SJSA1 (cell line): ENCODE data around the gene PABPC1L2A. TPM values are rescaled to one million over a fixed set of nuclear protein-coding genes. Genes with fewer than 3 reads are reported as not detected.

ENCODE experiments used
- total RNA-seq: library from RNA; depleted of rRNA; stranded (reverse); fragments of >200 nt; shearing (Covaris generic); gene quantifications from 2 replicates; pipeline ENCODE4 v1.2.3, GENCODE V29; 2014; rRNA removed

PABPC1L2A gene
- total RNA-seq, 1 experiment from 2014 or later, result not detected

Other genes with a start within 250 kb of the PABPC1L2A start
- not detected in 2 replicates for gene FAM236C, start 166.9 kb downstream of the PABPC1L2A start, total RNA-seq
- gene FAM236A, start 141.3 kb downstream of the PABPC1L2A start, total RNA-seq, result not detected in 2 replicates
- gene DMRTC1, start 135.7 kb downstream of the PABPC1L2A start, total RNA-seq, result not detected in 2 replicates
- gene PABPC1L2B, start 76.6 kb downstream of the PABPC1L2A start, total RNA-seq, result not detected in 2 replicates
- 0.06 TPM in 1 of 2 replicates, not detected in the other for gene NAP1L2, start 135.3 kb upstream of the PABPC1L2A start, total RNA-seq